NT2/D1 (cell line): ENCODE data around the gene OTOGL.

Source experiments
- SUZ12 ChIP-seq: IDR thresholded peaks from 2 replicates; pipeline ENCODE4 v1.6.1; 2011; ENCODE audit not compliant: insufficient read length, insufficient read depth; ENCODE audit errors: extremely low read depth
- YY1 ChIP-seq: IDR thresholded peaks from 2 replicates; pipeline ENCODE4 v1.6.1; 2011; ENCODE audit not compliant: insufficient read length, insufficient read depth
- ZNF274 ChIP-seq: IDR thresholded peaks from 2 replicates; pipeline ENCODE4 v1.6.1; 2011; ENCODE audit warnings: mild to moderate bottlenecking, low read depth, low read length

DNA sequence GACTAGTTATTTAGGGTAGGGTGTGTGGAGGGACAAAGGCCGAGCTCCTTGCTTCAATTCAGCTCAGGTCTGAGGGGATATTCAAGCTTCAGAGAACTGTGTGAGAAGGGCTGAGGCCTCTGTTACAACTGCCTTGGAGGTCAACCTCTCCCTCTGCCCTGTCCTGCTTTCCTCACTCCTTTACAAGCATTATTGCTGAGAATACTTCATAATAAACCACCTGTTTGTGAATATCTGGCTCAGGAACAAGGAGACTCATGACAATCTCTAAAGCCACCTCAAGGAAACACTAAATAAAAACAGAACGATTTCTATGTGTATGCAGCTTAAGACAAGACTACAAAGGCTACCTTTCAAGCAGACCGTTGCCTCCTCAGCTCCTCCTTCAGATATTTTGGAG is 21.7 kb downstream of the OTOGL start:
- TF ChIP-seq SUZ12 (no peak), YY1 (no peak), ZNF274 (no peak)
